Aorta (tissue), 5 donors: Measurements from ENCODE around the gene GOLGA6L22. TPM values are rescaled to one million over a fixed set of nuclear protein-coding genes. Genes with fewer than 3 reads are reported as not detected.
"Not testable (repeated sequence)": the region's sequence is repeated elsewhere in the genome, so short reads cannot be mapped to it uniquely, and the experiment has no call there.

Experiments
- ATAC-seq: fragments of 200-7000 bp; cut with Tn5 transposase; one replicate; pipeline ENCODE4 v1.9.1; 2022; ENCODE audit warnings: moderate library complexity; ENCODE audit not compliant: low FRiP score
- DNase-seq, 2 donors: peaks; one replicate each; pipeline ENCODE4 v3.0.0-alpha.2; 2020
- H3K27ac ChIP-seq, 2 donors: one replicate each; pipeline ENCODE4 v1.5.1; 2013; ENCODE audit warnings: low read length in 2 of 2, mild to moderate bottlenecking in 2 of 2, moderate library complexity in 2 of 2, control low read depth in 1 of 2, inconsistent platforms in 1 of 2, low read depth in 1 of 2
- H3K27me3 ChIP-seq, 2 donors: one replicate each; pipeline ENCODE4 v1.6.1; 2013; ENCODE audit warnings: control low read depth in 1 of 2, low read length in 1 of 2, mild to moderate bottlenecking in 1 of 2, moderate library complexity in 1 of 2; ENCODE audit not compliant: insufficient read depth in 2 of 2, control insufficient read depth in 1 of 2
- H3K36me3 ChIP-seq, 2 donors: one replicate each; pipeline ENCODE4 v1.6.1; 2013; ENCODE audit warnings: control low read depth in 1 of 2, low read length in 1 of 2, mild to moderate bottlenecking in 1 of 2; ENCODE audit not compliant: insufficient read depth in 2 of 2, control insufficient read depth in 1 of 2
- H3K4me1 ChIP-seq, 2 donors: one replicate each; pipeline ENCODE4 v1.6.1; 2013; ENCODE audit warnings: low read length in 2 of 2, control low read depth in 1 of 2, mild to moderate bottlenecking in 1 of 2, moderate library complexity in 1 of 2; ENCODE audit not compliant: insufficient read depth in 2 of 2, control insufficient read depth in 1 of 2
- H3K4me3 ChIP-seq, 2 donors: one replicate each; pipeline ENCODE4 v1.5.1; 2013; ENCODE audit warnings: low read length in 2 of 2, control low read depth in 1 of 2, mild to moderate bottlenecking in 1 of 2
- H3K9me3 ChIP-seq: one replicate; pipeline ENCODE4 v1.6.1; 2013; ENCODE audit warnings: mild to moderate bottlenecking, low read length; ENCODE audit not compliant: control insufficient read depth
- WGBS, 2 donors: extraction: QIAGEN DNeasy Blood & Tissue Kit; methylation state at CpG; one replicate each; pipeline ENCODE4 v1.1.7; 2013; 5-methylcytosine and 5-hydroxymethylcytosine counted together
- intact Hi-C, 2 donors: fragments of 100-400 bp; cut with DNase I; formaldehyde crosslinking; loops; one replicate each; pipeline versions ENCODE4 v1.14.2 to v1.15.0; 2022
- polyA plus RNA-seq, 2 donors: library from polyadenylated mRNA; stranded (reverse); fragments of 200-250 nt; gene quantifications; one replicate each; pipeline ENCODE4 v1.2.3, GENCODE V29; 2013
- total RNA-seq, 2 donors: library from RNA; stranded (reverse); fragmentation: NEBNext Ultra II Directional; extraction: Animal tissue kit (Norgen Biotek cat#: 25700); gene quantifications; one replicate each; pipeline ENCODE4 v1.2.1, GENCODE V29; 2021
- donor health status: healthy with polysubstance abuse.
- donor health status: Bipolar disorder and iron deficiency.
- donor health status: DM: no; HTN: no; CAD: no.
- donor health status: DM: no; HTN: no; CAD: no.
- donor health status: DM: yes; HTN: yes; CAD: no.

The GOLGA6L22 gene
- total and polyA plus RNA-seq, 4 donors = not detected

GRCh38 chr15:22497200-22497599 lies 38.5 kb downstream of the GOLGA6L22 start:
- H3K27ac ChIP-seq, H3K4me3 ChIP-seq, intact Hi-C loops, H3K27me3 ChIP-seq, H3K4me1 ChIP-seq, DNase-seq, H3K36me3 ChIP-seq, H3K9me3 ChIP-seq, ATAC-seq: not testable (repeated sequence)
- WGBS, 2 donors = 83 to 97% methylated on average over 2 of the region's 4 CpGs

- DNase-seq, H3K27me3 ChIP-seq, ATAC-seq, H3K9me3 ChIP-seq, H3K36me3 ChIP-seq, intact Hi-C loops, H3K27ac ChIP-seq, H3K4me1 ChIP-seq, H3K4me3 ChIP-seq: not testable (repeated sequence)
- WGBS, 2 donors = no CpG with 5 or more reads among the region's 5 CpGs
Measured at GRCh38 chr15:22498220-22498925, 39.7 kb downstream of the GOLGA6L22 start.

- H3K4me3 ChIP-seq, ATAC-seq, H3K36me3 ChIP-seq, DNase-seq, intact Hi-C loops, H3K9me3 ChIP-seq, H3K4me1 ChIP-seq, H3K27me3 ChIP-seq, H3K27ac ChIP-seq: not testable (repeated sequence)
- no CpG with 5 or more reads among the region's 10 CpGs for WGBS, 2 donors
Measured at GRCh38 chr15:22502272-22502671, 43.6 kb downstream of the GOLGA6L22 start.

- ATAC-seq, H3K27me3 ChIP-seq, intact Hi-C loops, H3K9me3 ChIP-seq, H3K27ac ChIP-seq, DNase-seq, H3K4me1 ChIP-seq, H3K36me3 ChIP-seq, H3K4me3 ChIP-seq: not testable (repeated sequence)
- WGBS, 2 donors = 83 to 87% methylated on average over 3 to 4 of the region's 9 CpGs
Measured at GRCh38 chr15:22506959-22507358, 48.3 kb downstream of the GOLGA6L22 start.

GRCh38 chr15:22516140-22516539 lies 57.4 kb downstream of the GOLGA6L22 start:
- H3K36me3 ChIP-seq, H3K27ac ChIP-seq, H3K4me3 ChIP-seq, H3K4me1 ChIP-seq, ATAC-seq, H3K27me3 ChIP-seq, DNase-seq, H3K9me3 ChIP-seq, intact Hi-C loops: not testable (repeated sequence)
- WGBS, 2 donors = 81% methylated on average over 4 of the region's 15 CpGs; no CpG with 5 or more reads in 1 of the 2 donors
